Breast epithelium (tissue), 3 donors: ENCODE results near the gene RNASE8.

ENCODE experiments used
- CTCF ChIP-seq, 3 donors: fragments of 450-650 bp; IDR thresholded peaks; one replicate each; pipeline ENCODE4 v1.5.1; 2016 to 2017; ENCODE audit warnings: antibody characterized with exemption in 3 of 3, mild to moderate bottlenecking in 3 of 3, moderate library complexity in 3 of 3
- POLR2A ChIP-seq: fragments of 450-650 bp; IDR thresholded peaks from one replicate; pipeline ENCODE4 v1.6.1; 2016; ENCODE audit warnings: antibody characterized with exemption, mild to moderate bottlenecking, moderate library complexity

DNA sequence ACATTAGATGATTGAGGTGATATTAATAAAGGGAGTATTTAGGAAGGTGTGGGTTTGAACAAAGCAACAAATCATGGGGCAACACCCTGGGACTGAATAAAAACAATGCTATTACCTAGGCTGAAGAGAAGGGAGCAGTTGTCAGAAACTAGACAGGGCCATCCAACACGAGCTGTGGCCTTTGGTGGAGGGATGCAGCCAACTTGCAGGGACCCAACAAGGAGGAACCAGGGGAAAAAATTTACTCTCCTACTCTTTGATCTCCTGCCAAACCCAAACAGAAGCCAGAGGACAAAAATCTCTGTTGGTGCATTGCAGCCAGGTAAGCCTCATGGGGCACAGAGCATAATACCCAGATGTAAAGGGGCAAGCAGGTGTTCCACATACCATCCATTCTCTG lies 46.5 kb upstream of the RNASE8 start:
- TF ChIP-seq POLR2A (no peak), CTCF (IDR thresholded peaks at IDR 0.05) (no peak)
